HCT116 (cell line): ENCODE data around the gene CEP19. TPM values are rescaled to one million over a fixed set of nuclear protein-coding genes. Genes with fewer than 3 reads are reported as not detected.

ENCODE experiments used
- ATAC-seq: fragments of 200-7000 bp; cut with Tn5 transposase; 2 replicates; pipeline ENCODE4 v1.9.1; 2020; ENCODE audit warnings: mild to moderate bottlenecking, moderate library complexity
- BruUV-seq: library from RNA; stranded (reverse); fragments of 400-500 nt; replicated peaks from 2 replicates; lab custom pipeline; 2021; lab: Mats Ljungman, UMichigan
- CTCF ChIA-PET: fragments of 300-600 bp; sonication (Branson Sonifier 250); formaldehyde crosslinking; loops from one replicate; lab custom pipeline; 2021; ENCODE audit warnings: antibody characterized with exemption; lab: Charles Lee
- POLR2A ChIA-PET: fragments of 300-600, 350-600 bp; sonication (Branson Sonifier 250); formaldehyde crosslinking; loops from one replicate; lab custom pipeline; 2021; ENCODE audit warnings: antibody characterized with exemption; lab: Charles Lee
- RAD21 ChIA-PET, 2 experiments: fragments of 300-600 bp; sonication (Branson Sonifier 250); formaldehyde crosslinking; loops; one replicate each; lab custom pipeline; 2023; ENCODE audit warnings: low total read pairs in 2 of 2; ENCODE audit not compliant: uncharacterized antibody in 2 of 2, unreplicated experiment in 2 of 2, low non-redundant PET in 1 of 2; lab: Charles Lee
- DNase-seq: peaks from one replicate; pipeline ENCODE4 v3.0.0-alpha.2; 2010; ENCODE audit warnings: low read depth, low spot score
- H2AFZ ChIP-seq: fragments of 200-600 bp; shearing (Covaris generic), sonication (generic); 2 replicates; pipeline ENCODE4 v1.6.1; 2017; ENCODE audit warnings: low read depth, mixed run types, mixed read lengths, antibody characterized with exemption, low read length; ENCODE audit not compliant: poor library complexity, severe bottlenecking
- H3K27ac ChIP-seq: 2 replicates; pipeline ENCODE4 v1.5.1; 2012; ENCODE audit warnings: low read depth, low read length
- H3K27me3 ChIP-seq: fragments of 200-600 bp; sonication (generic); 2 replicates; pipeline ENCODE4 v1.6.1; 2016; ENCODE audit warnings: mixed run types, low read length, mixed read lengths; ENCODE audit not compliant: insufficient read depth
- H3K36me3 ChIP-seq, 2 experiments: fragments of 200-500 bp in 1 of 2; fragments of 200-600 bp in 1 of 2; sonication (Bioruptor generic) in 1 of 2; sonication (generic) in 1 of 2; 2 replicates each; pipeline versions ENCODE4 v1.5.1 to v1.6.1; 2014 to 2016; ENCODE audit warnings: low read length in 2 of 2, inconsistent platforms in 1 of 2, mixed read lengths in 1 of 2, mixed run types in 1 of 2; ENCODE audit not compliant: insufficient read depth in 2 of 2, control insufficient read depth in 1 of 2
- H3K4me1 ChIP-seq, 2 experiments: fragments of 200-600 bp in 1 of 2; sonication (generic) in 1 of 2; 2 replicates each; pipeline versions ENCODE4 v1.5.1 to v1.6.1; 2012 to 2017; ENCODE audit warnings: low read length in 2 of 2, inconsistent platforms in 1 of 2, mild to moderate bottlenecking in 1 of 2, mixed read lengths in 1 of 2, mixed run types in 1 of 2, moderate library complexity in 1 of 2; ENCODE audit not compliant: insufficient read depth in 2 of 2, control insufficient read depth in 1 of 2
- H3K4me2 ChIP-seq: fragments of 200-600 bp; sonication (generic); 2 replicates; pipeline ENCODE4 v1.6.1; 2017; ENCODE audit warnings: mixed run types, low read length, mixed read lengths
- H3K4me3 ChIP-seq, 2 experiments: fragments of 200-600 bp in 1 of 2; sonication (generic) in 1 of 2; replicated peaks in 1 of 2; 2 replicates each; pipeline ENCODE4 v1.5.1; 2011 to 2016; ENCODE audit warnings: low read length in 2 of 2, control low read depth in 1 of 2, low read depth in 1 of 2, mild to moderate bottlenecking in 1 of 2, mixed read lengths in 1 of 2, mixed run types in 1 of 2
- H3K79me2 ChIP-seq: fragments of 200-600 bp; sonication (generic); 2 replicates; pipeline ENCODE4 v1.6.1; 2017; ENCODE audit warnings: mild to moderate bottlenecking, mixed run types, low read length, moderate library complexity, mixed read lengths; ENCODE audit not compliant: insufficient read depth
- H3K9ac ChIP-seq: fragments of 200-600 bp; sonication (generic); 2 replicates; pipeline ENCODE4 v1.6.1; 2016; ENCODE audit warnings: low read length, mixed read lengths
- H3K9me2 ChIP-seq: fragments of 200-600 bp; sonication (generic), shearing (Covaris generic); 2 replicates; pipeline ENCODE4 v1.6.1; 2017; ENCODE audit warnings: mixed run types, mild to moderate bottlenecking, moderate library complexity; ENCODE audit not compliant: insufficient read depth
- H3K9me3 ChIP-seq, 2 experiments: fragments of 200-500 bp in 1 of 2; fragments of 200-600 bp in 1 of 2; sonication (Bioruptor generic) in 1 of 2; sonication (generic) in 1 of 2; 2 replicates each; pipeline ENCODE4 v1.6.1; 2014 to 2017; ENCODE audit warnings: low read length in 2 of 2, mixed read lengths in 2 of 2, inconsistent platforms in 1 of 2, low read depth in 1 of 2, mild to moderate bottlenecking in 1 of 2, mixed run types in 1 of 2, moderate library complexity in 1 of 2; ENCODE audit not compliant: control insufficient read depth in 1 of 2, insufficient read depth in 1 of 2
- H4K20me1 ChIP-seq: fragments of 200-600 bp; sonication (generic), shearing (Covaris generic); 2 replicates; pipeline ENCODE4 v1.6.1; 2017; ENCODE audit warnings: mixed run types, mild to moderate bottlenecking, moderate library complexity; ENCODE audit not compliant: insufficient read depth
- CBX3 ChIP-seq: IDR thresholded peaks from 2 replicates; pipeline ENCODE4 v1.6.1; 2012; ENCODE audit warnings: low read depth
- CEBPB ChIP-seq: IDR thresholded peaks from 2 replicates; pipeline ENCODE4 v1.6.1; 2012; ENCODE audit warnings: low read depth
- EGR1 ChIP-seq: IDR thresholded peaks from 2 replicates; pipeline ENCODE4 v1.6.1; 2012; ENCODE audit warnings: low read depth
- EZH2phosphoT487 ChIP-seq: fragments of 200-600 bp; IDR thresholded peaks from 2 replicates; pipeline ENCODE4 v1.6.1; 2018; ENCODE audit warnings: antibody characterized with exemption, borderline replicate concordance
- POLR2A ChIP-seq: IDR thresholded peaks from 2 replicates; pipeline ENCODE4 v1.7.0; 2011; ENCODE audit warnings: borderline replicate concordance; ENCODE audit not compliant: insufficient read depth, insufficient read length; ENCODE audit errors: extremely low read depth
- SIN3A ChIP-seq: IDR thresholded peaks from 2 replicates; pipeline ENCODE4 v1.6.1; 2012; ENCODE audit warnings: low read depth
- SP1 ChIP-seq: IDR thresholded peaks from 2 replicates; pipeline ENCODE4 v1.6.1; 2012; ENCODE audit warnings: low read depth
- SRF ChIP-seq: IDR thresholded peaks from 2 replicates; pipeline ENCODE4 v1.6.1; 2012; ENCODE audit warnings: low read depth
- TCF7L2 ChIP-seq: IDR thresholded peaks from 2 replicates; pipeline ENCODE4 v1.7.0; 2011; ENCODE audit warnings: borderline replicate concordance, inconsistent platforms; ENCODE audit not compliant: insufficient read depth, insufficient read length; ENCODE audit errors: extremely low read depth
- YY1 ChIP-seq: IDR thresholded peaks from 2 replicates; pipeline ENCODE4 v1.6.1; 2011; ENCODE audit warnings: low read length, low read depth, moderate library complexity, mild to moderate bottlenecking; ENCODE audit not compliant: insufficient replicate concordance; ENCODE audit errors: extremely low read depth
- ZFX ChIP-seq: fragments of 450-650 bp; IDR thresholded peaks from 2 replicates; pipeline ENCODE4 v1.6.1; 2017
- ZNF274 ChIP-seq: fragments of 200-500 bp; sonication (Bioruptor generic); IDR thresholded peaks from 2 replicates; pipeline ENCODE4 v1.6.1; 2014; ENCODE audit warnings: mild to moderate bottlenecking, low read depth, low read length, inconsistent platforms
- intact Hi-C: fragments of 100-400 bp; cut with micrococcal nuclease; formaldehyde crosslinking; loops from 2 replicates; pipeline ENCODE4 v1.10.0; 2022
- total RNA-seq: library from RNA; stranded (reverse); gene quantifications from one replicate; pipeline ENCODE4 v1.2.1, GENCODE V29; 2021; ENCODE audit not compliant: unreplicated experiment
- TF ChIP-seq, protein P1 (sequence below): IDR thresholded peaks from 2 replicates; pipeline ENCODE4 v1.6.1; 2012; ENCODE audit warnings: low read depth

The CEP19 gene
- total RNA-seq, 1 experiment from 2014 or later = 2.7 TPM

- RAD21 ChIA-PET = interaction anchor here in 1 of 2 experiments (1.0 kb wide), 1 partner anchor 79 kb away, joined by 3 read pairs; no protein-coding TSS in a partner anchor
- Histone ChIP-seq H3K9me2 (no peaks in the 10 kb centered on the region), H3K9ac (no peak overlapping the region), H3K4me2 (no peak overlapping the region), H3K4me3 (no peak overlapping the region), H3K27me3 (no peaks in the 10 kb centered on the region), H3K9me3 (no peaks in the 10 kb centered on the region), H4K20me1 (no peaks in the 10 kb centered on the region)
- BruUV-seq = no TSS peak
- TF ChIP-seq YY1 (no peak), SP1 (no peak), TCF7L2 (no peak), POLR2A (no peak), SRF (no peak), ZFX (no peak), SIN3A (no peak), EZH2phosphoT487 (no peak), ZNF274 (no peak), CBX3 (no peak), CEBPB (no peak), EGR1 (no peak)
- TF ChIP-seq, protein P1, sequence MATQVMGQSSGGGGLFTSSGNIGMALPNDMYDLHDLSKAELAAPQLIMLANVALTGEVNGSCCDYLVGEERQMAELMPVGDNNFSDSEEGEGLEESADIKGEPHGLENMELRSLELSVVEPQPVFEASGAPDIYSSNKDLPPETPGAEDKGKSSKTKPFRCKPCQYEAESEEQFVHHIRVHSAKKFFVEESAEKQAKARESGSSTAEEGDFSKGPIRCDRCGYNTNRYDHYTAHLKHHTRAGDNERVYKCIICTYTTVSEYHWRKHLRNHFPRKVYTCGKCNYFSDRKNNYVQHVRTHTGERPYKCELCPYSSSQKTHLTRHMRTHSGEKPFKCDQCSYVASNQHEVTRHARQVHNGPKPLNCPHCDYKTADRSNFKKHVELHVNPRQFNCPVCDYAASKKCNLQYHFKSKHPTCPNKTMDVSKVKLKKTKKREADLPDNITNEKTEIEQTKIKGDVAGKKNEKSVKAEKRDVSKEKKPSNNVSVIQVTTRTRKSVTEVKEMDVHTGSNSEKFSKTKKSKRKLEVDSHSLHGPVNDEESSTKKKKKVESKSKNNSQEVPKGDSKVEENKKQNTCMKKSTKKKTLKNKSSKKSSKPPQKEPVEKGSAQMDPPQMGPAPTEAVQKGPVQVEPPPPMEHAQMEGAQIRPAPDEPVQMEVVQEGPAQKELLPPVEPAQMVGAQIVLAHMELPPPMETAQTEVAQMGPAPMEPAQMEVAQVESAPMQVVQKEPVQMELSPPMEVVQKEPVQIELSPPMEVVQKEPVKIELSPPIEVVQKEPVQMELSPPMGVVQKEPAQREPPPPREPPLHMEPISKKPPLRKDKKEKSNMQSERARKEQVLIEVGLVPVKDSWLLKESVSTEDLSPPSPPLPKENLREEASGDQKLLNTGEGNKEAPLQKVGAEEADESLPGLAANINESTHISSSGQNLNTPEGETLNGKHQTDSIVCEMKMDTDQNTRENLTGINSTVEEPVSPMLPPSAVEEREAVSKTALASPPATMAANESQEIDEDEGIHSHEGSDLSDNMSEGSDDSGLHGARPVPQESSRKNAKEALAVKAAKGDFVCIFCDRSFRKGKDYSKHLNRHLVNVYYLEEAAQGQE = no peak
- TF ChIP-seq, all 23 proteins: peak for 0
- H2AFZ ChIP-seq = no peak overlapping the region
- CTCF ChIA-PET = interaction anchor here (0.6 to 5.2 kb wide), 2 partner anchors 78 to 166 kb away, joined by 3 to 62 read pairs; no protein-coding TSS in a partner anchor
- DNase-seq = no peak
- no peak for ATAC-seq
- POLR2A ChIA-PET = no interaction called here
- H3K36me3 ChIP-seq = no peaks in the 10 kb centered on the region
- no peak overlapping the region for H3K27ac ChIP-seq
- no peaks in the 10 kb centered on the region for H3K79me2 ChIP-seq
- intact Hi-C loops = no loop called here
- peaks cover 0 to 11% of the 10 kb centered on the region in 2 experiments; a peak in 2 of 4 replicates for H3K4me1 ChIP-seq
Observed at GRCh38 chr3:196688349-196688748, 23.7 kb downstream of the CEP19 start.
